Right lobe of liver (tissue), 6 donors: ENCODE data around the gene KSR2. TPM values are rescaled to one million over a fixed set of nuclear protein-coding genes. Genes with fewer than 3 reads are reported as not detected.
A peak's percentile ranks its signal among the peaks of the same experiment; 100 is the strongest.

Source experiments
- ATAC-seq, 4 donors: fragments of 200-7000 bp; cut with Tn5 transposase; one replicate each; pipeline ENCODE4 v1.9.1; 2020; ENCODE audit warnings: mild to moderate bottlenecking in 4 of 4, moderate library complexity in 4 of 4
- DNase-seq, 3 donors: peaks; one replicate each; pipeline ENCODE4 v3.0.0-alpha.2; 2020
- H3K27ac ChIP-seq, 3 donors: fragments of 200-600 bp; one replicate each; pipeline ENCODE4 v1.8.0; 2022
- H3K27me3 ChIP-seq, 2 donors: fragments of 200-600 bp; one replicate each; pipeline ENCODE4 v1.8.0; 2022
- H3K36me3 ChIP-seq, 4 donors: fragments of 200-600 bp; sonication (generic) in 1 of 4; one replicate each; pipeline versions ENCODE4 v1.5.1 to v1.8.0; 2017 to 2022; ENCODE audit warnings: control low read depth in 1 of 4
- H3K4me1 ChIP-seq, 4 donors: fragments of 200-600 bp; sonication (generic) in 1 of 4; one replicate each; pipeline versions ENCODE4 v1.5.1 to v1.8.0; 2017 to 2022; ENCODE audit warnings: control low read depth in 1 of 4
- H3K4me3 ChIP-seq, 3 donors: fragments of 200-600 bp; one replicate each; pipeline ENCODE4 v1.8.0; 2022
- H3K9me3 ChIP-seq, 4 donors: fragments of 200-600 bp; sonication (generic) in 1 of 4; one replicate each; pipeline versions ENCODE4 v1.5.1 to v1.8.0; 2017 to 2022; ENCODE audit warnings: control low read depth in 1 of 4
- POLR2A ChIP-seq: fragments of 450-650 bp; IDR thresholded peaks from one replicate; pipeline ENCODE4 v1.6.1; 2017; ENCODE audit warnings: antibody characterized with exemption, mild to moderate bottlenecking
- WGBS: methylation state at CpG from one replicate; pipeline ENCODE4 v1.1.6; 2018; ENCODE audit warnings: low coverage, low lambda C conversion rate; ENCODE audit not compliant: insufficient coverage; ENCODE audit errors: missing lambda C conversion rate; 5-methylcytosine and 5-hydroxymethylcytosine counted together
- intact Hi-C, 2 donors: fragments of 100-400 bp; cut with DNase I; formaldehyde crosslinking; loops; one replicate each; pipeline versions ENCODE4 v1.11.2 to v1.14.1; 2022
- total RNA-seq, 6 experiments: library from RNA; depleted of rRNA in 2 of 6; stranded (reverse); fragments of >200 nt in 2 of 6; fragmentation: NEBNext Ultra II Directional in 3 of 6; extraction: Animal tissue kit (Norgen Biotek cat#: 25700) in 3 of 6; gene quantifications; one replicate each; pipeline versions ENCODE4 v1.1.0 to v1.2.4, GENCODE V29; 2016 to 2023
- TF ChIP-seq, protein P1 (sequence below), 4 donors: fragments of 200-600 bp in 3 of 4; fragments of 450-650 bp in 1 of 4; IDR thresholded peaks; one replicate each; pipeline versions ENCODE4 v1.5.1 to v1.8.0; 2016 to 2022; ENCODE audit warnings: antibody characterized with exemption in 4 of 4, mild to moderate bottlenecking in 2 of 4
- donor health status: DM: no; HTN: yes; CAD: no.
- donor health status: DM: no; HTN: no; CAD: no.
- donor health status: DM: no; HTN: no; CAD: no.
- donor health status: DM: no; HTN: yes; CAD: no.
- donor health status: DM: no; HTN: yes; CAD: no.

KSR2 gene
- total RNA-seq, 6 experiments from 2014 or later: 0.02 to 0.07 (median 0.02) TPM; not detected in 2

DNA sequence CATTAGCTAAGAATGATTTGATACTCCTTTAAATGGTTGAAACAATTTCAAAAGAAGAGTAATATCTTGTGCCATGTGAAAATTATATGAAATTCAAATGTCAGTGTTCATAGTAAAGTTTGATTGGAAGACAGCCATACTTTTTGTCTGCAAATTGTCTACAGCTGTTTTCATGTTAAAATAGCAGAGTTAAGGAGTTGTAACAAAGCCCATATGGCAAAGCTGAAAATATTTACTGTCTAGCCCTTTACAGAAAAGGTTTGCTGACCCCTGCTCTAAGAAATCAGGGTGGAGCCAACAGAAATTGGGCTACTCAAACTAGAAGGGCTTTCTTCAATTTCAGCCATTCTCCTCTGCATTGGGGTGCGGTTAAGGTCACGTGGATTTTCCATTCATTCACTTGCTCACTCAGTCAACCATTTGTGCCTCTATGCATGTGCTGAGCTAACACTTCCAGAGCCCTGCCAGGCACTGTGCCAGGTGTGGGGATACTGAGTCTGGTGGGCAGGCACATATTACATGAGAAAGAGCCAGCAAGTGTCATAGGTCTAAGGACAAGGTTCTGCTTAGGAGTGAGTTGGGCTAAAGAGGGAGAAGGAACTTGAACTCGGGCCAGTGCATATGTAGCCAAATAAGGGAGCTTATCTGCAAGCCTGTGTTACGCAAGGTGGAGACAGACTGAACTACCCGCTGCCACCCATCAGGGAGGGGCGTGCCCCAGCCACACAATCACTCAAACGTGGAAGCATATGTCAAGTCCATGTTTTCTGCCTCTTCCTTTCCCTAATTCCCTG is 467.5 kb downstream of the KSR2 start:
- Histone ChIP-seq H3K9me3 (no peaks in the 10 kb centered on the region), H3K27me3 (no peaks in the 10 kb centered on the region), H3K4me1 (peaks cover 0 to 57% (median 24%) of the 10 kb centered on the region in 4 donors), H3K4me3 (no peak overlapping the region), H3K36me3 (no peaks in the 10 kb centered on the region), H3K27ac (peak overlapping the region in 2 of 3 donors; percentile 26 to 33)
- DNase-seq: peak; percentile 67 to 93 (median 88)
- TF ChIP-seq POLR2A: no peak
- WGBS: 37% methylated on average over 5 of the region's 7 CpGs
- intact Hi-C loops: no loop called here
- peak; percentile 78 to 91 (median 82) for ATAC-seq

DNA sequence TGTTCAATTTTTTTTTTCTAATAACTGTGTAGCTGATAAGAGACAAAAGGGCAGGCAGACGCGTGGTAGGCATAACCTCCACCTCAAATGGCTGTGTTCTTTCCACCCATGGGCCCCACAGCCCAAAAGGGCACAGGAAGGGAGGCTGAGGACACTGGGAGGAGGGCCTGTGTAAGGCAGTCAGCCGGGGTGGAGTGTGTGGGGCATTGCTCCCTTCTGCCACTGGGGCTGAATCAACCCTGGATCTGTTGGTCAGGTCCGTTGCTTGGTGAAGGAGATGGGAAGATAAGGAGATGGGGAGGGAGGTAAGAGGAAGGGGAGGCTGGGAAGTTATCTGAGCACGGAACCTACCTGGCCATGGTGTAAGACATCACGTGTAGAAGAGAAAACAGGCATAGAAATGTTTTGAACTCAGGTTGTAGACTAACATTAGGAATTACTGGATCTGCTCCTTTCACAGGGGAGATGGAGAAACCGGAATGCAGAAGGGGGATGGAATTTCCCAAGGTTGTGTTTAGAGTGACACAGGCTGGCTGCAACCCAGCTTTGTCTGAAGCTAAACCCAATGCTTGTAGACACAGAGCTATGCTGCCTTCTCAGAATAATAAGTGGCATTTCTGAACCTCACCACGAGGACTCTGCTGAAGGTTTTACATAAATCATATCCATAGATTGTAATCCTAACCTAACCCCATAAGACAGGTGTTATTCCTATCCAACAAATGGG is 468.9 kb downstream of the KSR2 start:
- WGBS: 40% methylated on average over 7 of the region's 8 CpGs
- intact Hi-C loops: no loop called here
- H3K27me3 ChIP-seq: no peaks in the 10 kb centered on the region
- no peak for ATAC-seq
- no peak overlapping the region for H3K27ac ChIP-seq
- no peak for DNase-seq
- H3K4me3 ChIP-seq: no peak overlapping the region
- peaks cover 0 to 56% (median 22%) of the 10 kb centered on the region in 4 donors for H3K4me1 ChIP-seq
- no peaks in the 10 kb centered on the region for H3K9me3 ChIP-seq
- no peaks in the 10 kb centered on the region for H3K36me3 ChIP-seq
- no peak for TF ChIP-seq POLR2A
- TF ChIP-seq, protein P1, sequence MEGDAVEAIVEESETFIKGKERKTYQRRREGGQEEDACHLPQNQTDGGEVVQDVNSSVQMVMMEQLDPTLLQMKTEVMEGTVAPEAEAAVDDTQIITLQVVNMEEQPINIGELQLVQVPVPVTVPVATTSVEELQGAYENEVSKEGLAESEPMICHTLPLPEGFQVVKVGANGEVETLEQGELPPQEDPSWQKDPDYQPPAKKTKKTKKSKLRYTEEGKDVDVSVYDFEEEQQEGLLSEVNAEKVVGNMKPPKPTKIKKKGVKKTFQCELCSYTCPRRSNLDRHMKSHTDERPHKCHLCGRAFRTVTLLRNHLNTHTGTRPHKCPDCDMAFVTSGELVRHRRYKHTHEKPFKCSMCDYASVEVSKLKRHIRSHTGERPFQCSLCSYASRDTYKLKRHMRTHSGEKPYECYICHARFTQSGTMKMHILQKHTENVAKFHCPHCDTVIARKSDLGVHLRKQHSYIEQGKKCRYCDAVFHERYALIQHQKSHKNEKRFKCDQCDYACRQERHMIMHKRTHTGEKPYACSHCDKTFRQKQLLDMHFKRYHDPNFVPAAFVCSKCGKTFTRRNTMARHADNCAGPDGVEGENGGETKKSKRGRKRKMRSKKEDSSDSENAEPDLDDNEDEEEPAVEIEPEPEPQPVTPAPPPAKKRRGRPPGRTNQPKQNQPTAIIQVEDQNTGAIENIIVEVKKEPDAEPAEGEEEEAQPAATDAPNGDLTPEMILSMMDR (IDR thresholded peaks at IDR 0.05): no peak

DNA sequence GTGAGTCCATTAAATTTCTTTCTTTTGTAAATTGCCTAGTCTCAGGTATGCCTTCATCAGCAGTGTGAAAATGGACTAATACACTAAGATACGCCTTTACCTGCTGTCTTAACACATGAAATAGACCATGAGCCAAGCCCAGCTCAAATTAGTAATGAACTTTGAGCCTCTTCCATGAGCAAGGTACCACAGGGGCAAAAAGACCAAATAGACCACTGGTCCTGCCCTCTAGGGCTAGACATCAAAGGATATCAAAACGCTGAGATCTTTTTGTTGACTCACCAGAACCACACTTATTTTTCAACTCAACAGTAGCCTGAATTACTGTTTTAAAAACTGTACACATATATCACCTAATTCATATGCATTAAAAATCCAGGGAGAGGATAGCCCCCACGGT is 469.9 kb downstream of the KSR2 start:
- 33% methylated on average over 3 of the region's 3 CpGs for WGBS
- intact Hi-C loops: no loop called here
- TF ChIP-seq, protein P1 (IDR thresholded peaks at IDR 0.05): no peak
- TF ChIP-seq POLR2A: no peak
- H3K36me3 ChIP-seq: no peaks in the 10 kb centered on the region
- H3K27me3 ChIP-seq: no peaks in the 10 kb centered on the region
- DNase-seq: no peak
- peaks cover 0 to 61% (median 24%) of the 10 kb centered on the region in 4 donors for H3K4me1 ChIP-seq
- H3K4me3 ChIP-seq: no peak overlapping the region
- H3K27ac ChIP-seq: no peak overlapping the region
- H3K9me3 ChIP-seq: no peaks in the 10 kb centered on the region
- ATAC-seq: peak in 1 of 4 donors; percentile 29

DNA sequence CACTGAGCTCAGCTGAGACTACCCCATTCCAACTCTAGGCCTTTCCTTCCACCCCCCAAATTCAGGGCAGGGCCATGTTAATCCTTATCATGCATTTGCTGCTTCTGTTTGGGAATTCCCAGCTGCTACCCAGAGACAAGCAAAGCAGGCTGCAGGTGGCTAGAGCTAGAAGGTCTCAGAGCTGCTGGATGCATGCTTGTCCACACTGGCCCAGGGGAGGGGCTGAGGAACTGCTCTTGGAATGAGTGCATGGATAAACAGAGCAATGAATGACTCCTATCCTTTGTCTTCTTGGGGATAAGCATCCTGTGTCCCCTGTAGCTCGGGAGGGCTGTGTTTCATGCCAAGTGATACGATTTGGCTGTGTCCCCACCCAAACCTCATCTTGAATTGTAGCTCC is 470.5 kb downstream of the KSR2 start:
- no CpG with 5 or more reads among the region's 2 CpGs for WGBS
- DNase-seq (no peak), ATAC-seq (no peak)
- TF ChIP-seq POLR2A: no peak
- TF ChIP-seq, protein P1 (IDR thresholded peaks at IDR 0.05): no peak
- no peaks in the 10 kb centered on the region for H3K9me3 ChIP-seq
- H3K4me3 ChIP-seq: no peak overlapping the region
- H3K36me3 ChIP-seq: no peaks in the 10 kb centered on the region
- no peaks in the 10 kb centered on the region for H3K27me3 ChIP-seq
- H3K27ac ChIP-seq: no peak overlapping the region
- peaks cover 0 to 61% (median 23%) of the 10 kb centered on the region in 4 donors for H3K4me1 ChIP-seq
- intact Hi-C loops: no loop called here

DNA sequence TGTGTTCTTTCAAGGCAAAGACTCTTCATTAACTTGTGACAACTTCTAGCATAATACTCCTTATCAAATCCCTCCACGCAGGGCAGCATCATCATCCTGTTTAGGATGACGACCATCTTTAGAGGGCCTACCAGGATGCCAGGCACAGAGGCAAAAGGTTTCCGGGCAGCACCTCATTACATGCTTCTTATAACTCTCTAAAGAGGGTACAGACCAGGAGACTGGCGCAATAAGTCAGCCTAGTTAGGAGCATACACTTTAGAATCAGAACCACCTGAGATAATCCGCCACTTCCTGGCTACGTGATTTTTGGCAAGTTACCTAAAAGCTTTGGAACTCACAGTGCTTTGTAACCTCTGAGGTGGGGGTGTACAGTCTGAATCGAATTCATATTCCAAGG is 471.4 kb downstream of the KSR2 start:
- Histone ChIP-seq H3K36me3 (no peaks in the 10 kb centered on the region), H3K27ac (no peak overlapping the region), H3K4me3 (no peak overlapping the region), H3K4me1 (peaks cover 0 to 53% (median 19%) of the 10 kb centered on the region in 4 donors), H3K27me3 (no peaks in the 10 kb centered on the region), H3K9me3 (no peaks in the 10 kb centered on the region)
- intact Hi-C loops: no loop called here
- WGBS: 66% methylated on average over 5 of the region's 7 CpGs
- ATAC-seq (no peak), DNase-seq (no peak)
- TF ChIP-seq POLR2A: no peak
- TF ChIP-seq, protein P1 (IDR thresholded peaks at IDR 0.05): no peak
